ENCODE data around the gene CRYBG1.

Gene CRYBG1

DNA sequence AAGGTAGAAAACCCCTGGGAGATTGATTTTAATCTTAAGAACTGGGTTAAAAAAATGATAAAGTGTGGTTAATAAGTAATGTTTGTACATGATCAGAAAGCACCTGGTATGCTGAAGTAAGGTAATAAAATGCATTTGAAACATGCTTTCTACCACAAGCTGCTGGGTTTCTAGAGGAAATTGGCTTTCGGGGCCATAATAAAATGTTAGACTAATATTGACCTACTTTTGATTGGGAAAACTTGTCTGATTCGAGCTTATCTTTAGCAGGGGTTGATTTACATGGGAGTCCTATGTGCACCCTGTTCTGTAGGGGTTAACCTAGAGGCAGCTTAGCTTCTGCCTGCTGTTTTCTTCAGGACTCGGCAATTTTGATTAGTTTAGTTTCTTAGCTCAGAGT is 50.5 kb downstream of the CRYBG1 start:
- H3K4me3 ChIP-seq (ENCODE audit: low read length) = no peak overlapping the region
- TF ChIP-seq, protein P1, sequence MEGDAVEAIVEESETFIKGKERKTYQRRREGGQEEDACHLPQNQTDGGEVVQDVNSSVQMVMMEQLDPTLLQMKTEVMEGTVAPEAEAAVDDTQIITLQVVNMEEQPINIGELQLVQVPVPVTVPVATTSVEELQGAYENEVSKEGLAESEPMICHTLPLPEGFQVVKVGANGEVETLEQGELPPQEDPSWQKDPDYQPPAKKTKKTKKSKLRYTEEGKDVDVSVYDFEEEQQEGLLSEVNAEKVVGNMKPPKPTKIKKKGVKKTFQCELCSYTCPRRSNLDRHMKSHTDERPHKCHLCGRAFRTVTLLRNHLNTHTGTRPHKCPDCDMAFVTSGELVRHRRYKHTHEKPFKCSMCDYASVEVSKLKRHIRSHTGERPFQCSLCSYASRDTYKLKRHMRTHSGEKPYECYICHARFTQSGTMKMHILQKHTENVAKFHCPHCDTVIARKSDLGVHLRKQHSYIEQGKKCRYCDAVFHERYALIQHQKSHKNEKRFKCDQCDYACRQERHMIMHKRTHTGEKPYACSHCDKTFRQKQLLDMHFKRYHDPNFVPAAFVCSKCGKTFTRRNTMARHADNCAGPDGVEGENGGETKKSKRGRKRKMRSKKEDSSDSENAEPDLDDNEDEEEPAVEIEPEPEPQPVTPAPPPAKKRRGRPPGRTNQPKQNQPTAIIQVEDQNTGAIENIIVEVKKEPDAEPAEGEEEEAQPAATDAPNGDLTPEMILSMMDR (conservative IDR thresholded peaks at IDR 0.05; ENCODE audit: low read length) = no peak
- DNase-seq (ENCODE audit: low read depth) = no peak

DNA sequence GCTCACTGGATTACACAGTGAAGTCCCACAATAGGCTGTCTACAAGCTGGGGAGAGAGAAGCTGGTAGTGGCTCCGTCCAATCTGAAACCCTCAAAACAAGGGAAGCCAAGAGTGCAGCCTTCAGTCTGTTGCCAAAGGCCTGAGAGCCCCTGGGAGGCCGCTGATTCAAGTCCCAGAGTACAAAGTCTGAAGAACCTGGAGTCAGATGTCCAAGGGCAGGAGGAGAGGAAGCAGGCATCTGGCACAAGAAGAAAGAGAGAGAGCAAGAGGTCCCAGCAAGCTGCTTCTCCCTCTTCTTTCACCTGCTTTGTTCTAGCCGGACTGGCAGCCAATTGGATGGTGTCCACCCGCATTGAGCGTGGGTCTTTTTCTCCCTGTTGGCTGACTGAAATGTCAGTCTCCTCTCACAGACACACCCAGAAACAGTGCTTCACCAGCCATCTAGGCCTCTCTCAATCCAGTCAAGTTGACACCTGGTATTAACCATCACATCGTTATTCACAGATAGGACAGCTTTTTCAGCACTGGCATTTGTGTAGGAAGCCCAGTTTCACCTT is 51.2 kb downstream of the CRYBG1 start:
- no peak for DNase-seq (ENCODE audit: low read depth)
- H3K4me3 ChIP-seq (ENCODE audit: low read length) = no peak overlapping the region
- TF ChIP-seq, protein P1 (conservative IDR thresholded peaks at IDR 0.05; ENCODE audit: low read length) = no peak

DNA sequence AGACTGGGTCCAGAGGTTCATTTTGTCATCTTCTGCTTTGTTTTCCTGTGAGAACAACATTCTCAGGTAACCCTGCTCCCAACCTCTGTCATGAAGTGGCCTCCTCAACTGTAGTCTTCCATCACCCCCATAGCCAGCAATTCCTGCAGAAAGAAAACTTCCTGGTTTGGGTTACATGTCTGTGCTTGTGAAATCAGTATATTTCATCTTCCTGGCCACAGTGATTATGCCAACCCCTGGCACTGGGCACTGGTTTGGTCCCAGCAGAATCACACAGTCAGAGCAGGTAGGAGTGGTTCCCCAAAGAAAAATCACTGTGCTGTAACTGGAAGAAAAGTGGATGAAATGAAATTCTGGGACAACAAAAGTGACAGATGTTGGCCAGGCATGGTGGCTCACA is 52.5 kb downstream of the CRYBG1 start:
- no peak overlapping the region for H3K4me3 ChIP-seq (ENCODE audit: low read length)
- no peak for DNase-seq (ENCODE audit: low read depth)
- TF ChIP-seq, protein P1 (conservative IDR thresholded peaks at IDR 0.05; ENCODE audit: low read length) = no peak

DNA sequence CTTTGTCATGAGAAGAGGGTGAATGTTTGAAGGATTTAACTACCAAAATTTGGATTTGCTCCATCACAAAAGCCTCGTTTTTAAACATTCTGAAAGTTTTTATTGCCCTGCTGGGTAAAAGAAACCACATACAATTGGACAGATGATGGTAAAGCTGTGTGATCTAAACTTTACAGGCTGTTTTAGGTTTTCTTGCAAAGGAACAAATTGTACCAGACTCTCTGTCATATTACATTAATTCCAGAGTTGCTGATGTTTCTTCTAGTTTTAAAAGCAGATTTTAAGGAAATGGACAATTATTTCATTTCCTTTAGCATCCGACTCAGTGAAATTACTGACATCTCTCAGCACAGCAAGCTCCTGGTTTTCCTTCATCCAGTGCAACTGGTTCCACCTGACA is 53.2 kb downstream of the CRYBG1 start:
- TF ChIP-seq, protein P1 (conservative IDR thresholded peaks at IDR 0.05; ENCODE audit: low read length) = no peak
- no peak overlapping the region for H3K4me3 ChIP-seq (ENCODE audit: low read length)
- DNase-seq (ENCODE audit: low read depth) = no peak

DNA sequence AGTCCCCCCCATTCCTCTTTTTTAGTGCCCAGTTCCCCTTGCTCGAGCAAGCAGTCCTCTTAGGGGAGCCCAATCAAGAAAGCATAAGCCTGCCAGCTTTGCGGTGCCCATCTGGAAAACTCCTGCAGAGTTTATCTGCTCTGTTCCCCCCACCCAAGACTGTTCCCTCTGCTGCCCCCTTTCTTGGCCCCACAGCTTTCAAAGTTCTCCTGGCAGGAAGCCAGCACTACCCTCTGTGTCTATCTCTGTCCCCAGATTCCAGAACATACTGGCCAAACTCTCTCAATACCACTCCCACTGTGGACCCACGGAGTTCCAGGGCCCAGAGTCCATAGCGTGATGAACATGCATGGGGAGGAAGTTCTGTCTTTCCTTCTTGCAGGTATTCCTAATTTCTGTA is 55.4 kb downstream of the CRYBG1 start:
- H3K4me3 ChIP-seq (ENCODE audit: low read length) = no peak overlapping the region
- TF ChIP-seq, protein P1 (conservative IDR thresholded peaks at IDR 0.05; ENCODE audit: low read length) = no peak
- no peak for DNase-seq (ENCODE audit: low read depth)

DNA sequence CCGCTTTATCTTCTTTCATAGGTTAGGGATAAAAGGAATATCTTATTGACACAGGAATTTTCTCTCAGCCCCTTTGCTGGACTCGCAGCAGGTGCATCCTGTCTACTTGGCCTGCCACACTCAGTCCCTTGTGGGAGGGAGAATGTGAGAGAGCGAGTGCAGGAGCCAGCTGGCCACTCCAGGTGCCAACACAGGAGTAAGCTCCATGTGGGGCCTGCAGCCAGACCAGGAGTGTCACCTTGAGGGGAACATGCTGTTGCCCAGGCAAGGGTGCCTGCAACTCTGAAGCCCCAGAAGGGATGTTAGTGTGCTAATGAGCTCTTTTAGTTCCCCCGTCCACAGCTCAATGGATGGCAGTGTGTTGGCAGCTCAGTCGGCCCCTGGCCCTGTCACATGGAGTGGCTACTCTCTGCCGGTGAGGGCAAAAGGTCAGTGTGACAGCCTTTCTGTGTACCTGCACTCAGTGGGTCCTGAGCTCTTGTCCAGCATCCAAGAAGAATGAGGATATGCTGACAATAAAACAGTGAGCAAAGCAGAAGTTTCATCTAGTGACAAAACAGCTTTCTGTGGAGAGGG is 57.1 kb downstream of the CRYBG1 start:
- TF ChIP-seq, protein P1 (conservative IDR thresholded peaks at IDR 0.05; ENCODE audit: low read length) = no peak
- H3K4me3 ChIP-seq (ENCODE audit: low read length) = no peak overlapping the region
- DNase-seq (ENCODE audit: low read depth) = no peak

DNA sequence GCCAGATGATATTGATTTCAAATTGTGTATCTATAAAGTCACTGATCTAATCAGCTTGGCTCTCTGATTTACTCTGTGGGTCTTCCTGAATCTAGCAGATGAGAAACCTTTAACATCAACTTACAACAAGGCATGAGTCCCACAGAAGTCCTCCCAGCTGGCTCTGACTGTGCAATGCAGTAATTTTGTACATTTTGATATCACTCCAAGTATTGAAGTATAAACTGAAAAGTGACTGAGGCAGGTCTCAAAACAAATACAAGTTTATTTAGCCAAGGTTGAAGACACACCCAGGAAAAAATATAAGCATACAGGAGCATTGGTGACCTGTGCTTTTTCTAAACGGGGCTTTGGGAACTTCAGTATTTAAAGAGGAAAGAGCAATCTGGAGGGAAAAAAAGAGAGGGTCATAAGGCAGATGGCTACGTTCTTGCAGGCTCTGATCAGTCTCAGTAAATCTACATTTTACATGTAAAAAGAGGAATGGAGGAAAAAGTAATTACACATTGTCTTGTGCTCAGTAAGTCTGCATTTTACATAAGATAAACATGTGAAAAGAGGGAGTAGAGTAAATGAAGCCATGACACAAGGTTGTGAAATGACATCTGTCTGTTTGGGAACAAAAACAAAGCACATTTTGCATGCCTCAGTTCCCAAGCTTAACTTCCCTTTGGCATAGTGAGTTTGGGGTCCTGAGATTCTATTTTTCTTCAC is 59.5 kb downstream of the CRYBG1 start:
- TF ChIP-seq, protein P1 (conservative IDR thresholded peaks at IDR 0.05; ENCODE audit: low read length) = no peak
- no peak for DNase-seq (ENCODE audit: low read depth)
- H3K4me3 ChIP-seq (ENCODE audit: low read length) = no peak overlapping the region
